ENCODE measurements around the gene TUBB3.

TUBB3 gene

DNA sequence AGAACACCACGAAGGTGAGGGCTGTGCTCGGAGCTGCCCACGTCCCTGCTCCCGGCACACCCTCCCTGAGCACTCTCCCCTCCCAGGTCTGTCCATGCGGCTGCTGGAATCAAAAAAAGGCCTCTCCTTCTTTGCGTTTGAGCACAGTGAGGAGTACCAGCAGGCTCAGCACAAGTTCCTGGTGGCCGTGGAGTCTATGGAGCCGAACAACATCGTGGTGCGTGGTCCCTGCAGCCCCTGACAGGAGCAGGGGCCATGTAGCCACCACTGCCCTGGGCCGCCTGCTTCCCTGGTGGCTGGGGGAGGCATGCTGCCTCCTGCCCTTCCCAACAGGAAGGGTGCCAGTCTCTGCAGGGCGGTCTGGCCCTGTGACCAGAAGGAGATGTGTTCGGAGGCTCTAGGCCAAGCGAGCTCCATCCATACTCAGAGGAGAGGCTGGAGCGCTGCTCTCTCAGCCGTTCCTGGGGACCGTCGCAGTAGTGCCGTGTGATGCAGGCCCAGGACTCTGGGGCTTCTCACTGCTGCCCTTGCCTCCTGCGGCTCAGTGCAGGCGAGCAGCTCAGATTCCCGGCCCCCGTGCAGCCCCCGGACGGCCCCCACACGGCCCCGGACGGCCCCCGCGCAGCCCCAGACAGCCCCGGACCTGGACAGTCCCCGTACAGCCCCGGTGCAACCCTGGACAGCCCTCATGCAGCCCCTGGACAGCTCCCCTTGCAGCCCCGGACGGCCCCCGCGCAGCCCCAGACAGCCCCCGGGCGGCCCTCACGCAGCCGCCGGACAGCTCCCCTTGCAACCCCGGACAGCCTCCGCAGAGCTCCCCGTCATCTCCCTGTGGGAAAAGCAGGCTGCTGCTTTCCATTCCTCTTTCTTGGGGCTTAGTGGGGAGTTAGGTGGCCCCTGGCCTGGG is 29.2 kb upstream of the TUBB3 start:
- DNase-seq (ENCODE audit: low read depth) = no peak
- TF ChIP-seq CTCF (IDR thresholded peaks at IDR 0.05; ENCODE audit: control insufficient read depth, insufficient read depth, low read depth, low read length, missing control alignments) = no peak
- no peak overlapping the region for H3K4me3 ChIP-seq (ENCODE audit: control insufficient read depth, low read depth, low read length)

DNA sequence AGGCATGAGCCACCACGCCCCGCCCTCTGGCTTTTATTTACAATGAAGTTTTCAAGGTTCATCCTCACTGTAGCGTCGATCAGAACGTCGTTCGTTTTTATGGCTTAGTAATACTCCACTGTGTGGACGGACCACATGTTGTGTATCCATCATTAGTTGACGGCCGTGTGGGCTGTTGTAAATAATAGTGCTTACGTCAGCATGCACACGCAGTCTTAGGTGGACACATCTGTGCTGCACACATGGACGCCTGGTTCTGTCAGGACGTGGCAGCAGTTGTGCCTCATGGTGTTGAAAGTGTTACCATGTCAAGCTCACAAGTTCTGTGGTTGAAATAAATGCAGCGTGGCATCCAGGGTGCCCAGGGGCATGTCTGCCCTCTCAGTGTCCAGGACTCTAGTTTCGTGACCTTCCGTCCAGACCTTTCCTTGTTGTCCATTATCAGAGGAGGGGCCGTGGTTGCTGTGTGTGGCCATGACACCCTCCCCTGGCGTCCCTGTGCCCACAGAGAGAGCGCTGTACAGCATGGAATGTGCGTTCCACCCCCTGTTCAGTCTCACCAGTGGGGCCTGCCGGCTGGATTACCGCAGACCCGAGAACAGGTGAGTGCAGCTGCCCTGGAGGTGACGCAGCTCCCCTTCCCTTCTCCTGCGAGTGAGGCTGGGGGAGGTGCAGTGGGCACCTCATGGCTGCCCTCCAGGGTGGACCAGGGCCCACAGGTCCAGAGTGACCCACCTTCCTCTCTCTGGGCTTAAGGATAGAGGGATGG is 27.5 kb upstream of the TUBB3 start:
- TF ChIP-seq CTCF (IDR thresholded peaks at IDR 0.05; ENCODE audit: control insufficient read depth, insufficient read depth, low read depth, low read length, missing control alignments) = no peak
- no peak overlapping the region for H3K4me3 ChIP-seq (ENCODE audit: control insufficient read depth, low read depth, low read length)
- no peak for DNase-seq (ENCODE audit: low read depth)

GRCh38 chr16:89897204-89897603 is 25.9 kb upstream of the TUBB3 start:
- TF ChIP-seq CTCF (IDR thresholded peaks at IDR 0.05; ENCODE audit: control insufficient read depth, insufficient read depth, low read depth, low read length, missing control alignments) = no peak
- DNase-seq (ENCODE audit: low read depth) = no peak

DNA sequence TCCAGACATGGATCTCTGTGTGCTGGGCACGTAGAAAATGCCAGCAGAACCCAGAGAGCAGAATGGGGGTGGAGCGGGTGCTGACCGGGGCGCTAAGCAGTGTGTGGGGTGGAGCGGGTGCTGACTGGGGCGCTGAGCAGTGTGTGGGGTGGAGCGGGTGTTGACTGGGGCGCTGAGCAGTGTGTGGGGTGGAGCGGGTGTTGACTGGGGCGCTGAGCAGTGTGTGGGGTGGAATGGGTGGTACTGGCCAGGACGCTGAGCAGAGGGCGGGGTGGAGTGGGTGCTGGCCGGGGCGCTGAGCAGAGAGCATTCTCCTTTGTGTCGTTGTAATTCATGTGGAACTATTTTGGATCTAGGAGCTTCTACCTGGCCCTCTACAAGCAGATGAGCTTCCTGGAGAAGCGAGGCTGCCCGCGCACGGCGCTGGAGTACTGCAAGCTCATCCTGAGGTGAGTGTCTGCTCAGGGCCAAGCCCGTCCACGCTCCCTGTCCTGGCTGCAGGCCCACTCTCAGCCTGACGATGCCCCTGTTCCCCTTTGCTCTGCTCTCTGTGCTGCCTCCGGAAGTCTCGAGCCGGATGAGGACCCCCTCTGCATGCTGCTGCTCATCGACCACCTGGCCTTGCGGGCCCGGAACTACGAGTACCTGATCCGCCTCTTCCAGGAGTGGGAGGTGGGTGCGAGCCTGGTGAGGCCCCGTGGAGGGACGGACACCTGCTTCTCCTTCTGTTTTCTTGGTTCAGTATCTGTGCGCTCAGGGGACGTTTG is 24.8 kb upstream of the TUBB3 start:
- no peak for DNase-seq (ENCODE audit: low read depth)
- H3K4me3 ChIP-seq (ENCODE audit: control insufficient read depth, low read depth, low read length) = no peak overlapping the region
- TF ChIP-seq CTCF (IDR thresholded peaks at IDR 0.05; ENCODE audit: control insufficient read depth, insufficient read depth, low read depth, low read length, missing control alignments) = no peak

More at GRCh38 chr16:89897204-89897603, 25.9 kb upstream of the TUBB3 start:
- no peak overlapping the region for H3K4me3 ChIP-seq (ENCODE audit: control insufficient read depth, low read depth, low read length)

DNA sequence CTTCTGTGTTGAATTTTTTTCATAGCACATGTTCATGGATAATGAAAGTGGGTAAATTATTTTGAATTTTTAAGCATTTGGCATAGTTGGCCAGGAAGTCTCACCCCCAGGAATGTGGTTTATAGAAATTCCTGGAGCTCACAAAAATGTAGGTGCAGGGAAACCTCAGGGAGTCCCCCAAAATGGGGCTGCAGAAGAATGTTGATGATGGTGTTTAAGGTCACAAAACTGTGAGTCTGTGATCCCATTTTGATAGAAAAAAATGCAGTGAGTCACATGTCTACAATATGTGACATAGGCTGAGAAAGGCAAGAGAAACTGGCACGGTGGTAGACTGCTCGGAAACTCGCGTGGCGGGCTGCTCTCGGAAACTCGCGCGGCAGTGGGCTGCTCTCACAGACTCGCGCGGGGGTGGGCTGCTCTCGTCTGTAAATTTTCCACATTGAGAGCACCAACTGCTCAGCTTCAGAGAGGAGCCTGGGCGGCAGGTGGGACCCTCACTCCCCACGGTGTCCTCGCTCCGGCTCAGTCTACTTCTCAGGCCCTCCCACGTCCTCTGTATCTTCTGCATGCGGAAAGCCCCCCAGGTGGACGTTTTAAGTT is 23.2 kb upstream of the TUBB3 start:
- no peak for DNase-seq (ENCODE audit: low read depth)
- TF ChIP-seq CTCF (IDR thresholded peaks at IDR 0.05; ENCODE audit: control insufficient read depth, insufficient read depth, low read depth, low read length, missing control alignments) = no peak
- no peak overlapping the region for H3K4me3 ChIP-seq (ENCODE audit: control insufficient read depth, low read depth, low read length)

GRCh38 chr16:89900885-89901284 is 22.3 kb upstream of the TUBB3 start:
- no peak overlapping the region for H3K4me3 ChIP-seq (ENCODE audit: control insufficient read depth, low read depth, low read length)
- TF ChIP-seq CTCF (IDR thresholded peaks at IDR 0.05; ENCODE audit: control insufficient read depth, insufficient read depth, low read depth, low read length, missing control alignments) = no peak
- DNase-seq (ENCODE audit: low read depth) = no peak
